Suprapubic skin (tissue), 4 donors: ENCODE results near the gene NGF. TPM values are rescaled to one million over a fixed set of nuclear protein-coding genes. Genes with fewer than 3 reads are reported as not detected.

Experiments used
- DNase-seq, 2 donors: peaks; one replicate each; pipeline ENCODE4 v3.0.0-alpha.2; 2019; ENCODE audit warnings: low spot score in 2 of 2
- H3K27ac ChIP-seq: fragments of 200-600 bp; sonication (generic); one replicate; pipeline ENCODE4 v1.5.1; 2019
- H3K27me3 ChIP-seq: fragments of 200-600 bp; sonication (generic); one replicate; pipeline ENCODE4 v1.5.1; 2019
- H3K36me3 ChIP-seq: fragments of 200-600 bp; sonication (generic); one replicate; pipeline ENCODE4 v1.5.1; 2019
- H3K4me1 ChIP-seq: fragments of 200-600 bp; sonication (generic); one replicate; pipeline ENCODE4 v1.5.1; 2019
- H3K4me3 ChIP-seq: fragments of 200-600 bp; sonication (generic); one replicate; pipeline ENCODE4 v1.5.1; 2019; ENCODE audit warnings: mild to moderate bottlenecking
- H3K9me3 ChIP-seq: fragments of 200-600 bp; sonication (generic); one replicate; pipeline ENCODE4 v1.5.1; 2019
- EP300 ChIP-seq: sonication (generic); formaldehyde crosslinking; IDR thresholded peaks from one replicate; pipeline ENCODE4 v1.6.1; 2017; ENCODE audit warnings: antibody characterized with exemption
- POLR2A ChIP-seq, 2 donors: fragments of 450-650 bp; IDR thresholded peaks; one replicate each; pipeline ENCODE4 v1.6.1; 2017; ENCODE audit warnings: antibody characterized with exemption in 2 of 2, mild to moderate bottlenecking in 2 of 2, moderate library complexity in 2 of 2
- POLR2AphosphoS5 ChIP-seq, 3 donors: sonication (generic); formaldehyde crosslinking; IDR thresholded peaks; one replicate each; pipeline ENCODE4 v1.6.1; 2017; ENCODE audit warnings: antibody characterized with exemption in 3 of 3
- WGBS: methylation state at CpG from one replicate; pipeline ENCODE4 v1.1.5; 2018; 5-methylcytosine and 5-hydroxymethylcytosine counted together
- total RNA-seq, 4 donors: library from RNA; depleted of rRNA; stranded (reverse); fragments of >200 nt; gene quantifications; one replicate each; pipeline ENCODE4 v1.1.0, GENCODE V29; 2016
- TF ChIP-seq, protein P1 (sequence below), 2 donors: fragments of 200-600 bp in 1 of 2; fragments of 450-650 bp in 1 of 2; sonication (generic) in 1 of 2; IDR thresholded peaks; one replicate each; pipeline ENCODE4 v1.5.1; 2016 to 2019; ENCODE audit warnings: antibody characterized with exemption in 2 of 2, mild to moderate bottlenecking in 1 of 2, moderate library complexity in 1 of 2

The NGF gene
- total RNA-seq, 4 donors from 2014 or later, result 0.80 TPM; not detected in 3

DNA sequence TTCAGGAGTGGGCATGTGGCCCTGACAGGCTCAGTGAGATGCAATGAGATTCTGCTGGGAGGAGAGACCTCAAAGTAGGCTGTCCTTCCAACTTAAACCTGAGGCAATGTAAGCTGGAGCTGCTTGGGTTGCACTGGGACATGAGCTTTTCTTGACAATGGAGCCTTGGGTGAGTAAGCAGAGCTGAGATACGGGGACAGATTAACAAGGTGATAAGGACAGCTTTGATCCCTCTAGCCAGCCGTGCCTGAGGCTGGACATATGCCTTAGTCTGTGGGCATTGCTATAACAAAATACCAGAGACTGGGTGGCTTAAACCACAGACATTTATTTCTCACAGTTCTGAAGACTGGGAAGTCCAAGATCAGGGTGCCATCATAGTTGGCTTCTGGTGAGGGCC lies 18.3 kb upstream of the NGF start:
- no peak for DNase-seq
- H3K9me3 ChIP-seq, result no peaks in the 10 kb centered on the region
- H3K27ac ChIP-seq, result no peak overlapping the region
- H3K36me3 ChIP-seq, result no peaks in the 10 kb centered on the region
- TF ChIP-seq, protein P1, sequence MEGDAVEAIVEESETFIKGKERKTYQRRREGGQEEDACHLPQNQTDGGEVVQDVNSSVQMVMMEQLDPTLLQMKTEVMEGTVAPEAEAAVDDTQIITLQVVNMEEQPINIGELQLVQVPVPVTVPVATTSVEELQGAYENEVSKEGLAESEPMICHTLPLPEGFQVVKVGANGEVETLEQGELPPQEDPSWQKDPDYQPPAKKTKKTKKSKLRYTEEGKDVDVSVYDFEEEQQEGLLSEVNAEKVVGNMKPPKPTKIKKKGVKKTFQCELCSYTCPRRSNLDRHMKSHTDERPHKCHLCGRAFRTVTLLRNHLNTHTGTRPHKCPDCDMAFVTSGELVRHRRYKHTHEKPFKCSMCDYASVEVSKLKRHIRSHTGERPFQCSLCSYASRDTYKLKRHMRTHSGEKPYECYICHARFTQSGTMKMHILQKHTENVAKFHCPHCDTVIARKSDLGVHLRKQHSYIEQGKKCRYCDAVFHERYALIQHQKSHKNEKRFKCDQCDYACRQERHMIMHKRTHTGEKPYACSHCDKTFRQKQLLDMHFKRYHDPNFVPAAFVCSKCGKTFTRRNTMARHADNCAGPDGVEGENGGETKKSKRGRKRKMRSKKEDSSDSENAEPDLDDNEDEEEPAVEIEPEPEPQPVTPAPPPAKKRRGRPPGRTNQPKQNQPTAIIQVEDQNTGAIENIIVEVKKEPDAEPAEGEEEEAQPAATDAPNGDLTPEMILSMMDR (IDR thresholded peaks at IDR 0.05), result no peak
- TF ChIP-seq POLR2AphosphoS5 (IDR thresholded peaks at IDR 0.05) (no peak), POLR2A (IDR thresholded peaks at IDR 0.05) (no peak), EP300 (no peak)
- 87% methylated on average over 2 of the region's 2 CpGs for WGBS
- H3K4me1 ChIP-seq, result no peaks in the 10 kb centered on the region
- H3K4me3 ChIP-seq, result no peak overlapping the region
- peaks cover 3% of the 10 kb centered on the region for H3K27me3 ChIP-seq

DNA sequence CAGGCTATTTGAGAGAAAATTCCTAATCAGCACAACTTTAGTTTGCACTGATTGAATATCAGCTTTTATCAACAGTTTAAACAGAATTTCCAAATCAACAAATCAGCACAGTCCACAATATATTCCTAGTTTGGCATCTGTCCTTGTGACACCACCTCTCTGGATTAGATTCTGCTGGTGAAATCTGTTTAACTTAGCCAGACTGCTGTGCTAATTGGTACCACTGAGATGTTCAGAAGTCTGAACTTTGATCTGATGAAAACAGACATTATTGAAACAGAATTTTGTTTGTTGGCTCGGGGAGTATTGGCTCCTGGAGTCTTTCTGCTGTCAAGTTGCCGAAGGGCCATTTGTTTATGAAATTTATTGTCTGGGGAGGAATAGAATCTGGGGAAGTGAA lies 17.0 kb upstream of the NGF start:
- Histone ChIP-seq H3K4me1 (no peaks in the 10 kb centered on the region), H3K36me3 (no peaks in the 10 kb centered on the region), H3K4me3 (no peak overlapping the region), H3K27ac (no peak overlapping the region), H3K9me3 (no peaks in the 10 kb centered on the region), H3K27me3 (peaks cover 3% of the 10 kb centered on the region)
- DNase-seq, result no peak
- TF ChIP-seq POLR2AphosphoS5 (IDR thresholded peaks at IDR 0.05), result no peak
- TF ChIP-seq, protein P1 (IDR thresholded peaks at IDR 0.05), result no peak
- no peak for TF ChIP-seq EP300
- WGBS, result 58% methylated on average over 2 of the region's 2 CpGs

DNA sequence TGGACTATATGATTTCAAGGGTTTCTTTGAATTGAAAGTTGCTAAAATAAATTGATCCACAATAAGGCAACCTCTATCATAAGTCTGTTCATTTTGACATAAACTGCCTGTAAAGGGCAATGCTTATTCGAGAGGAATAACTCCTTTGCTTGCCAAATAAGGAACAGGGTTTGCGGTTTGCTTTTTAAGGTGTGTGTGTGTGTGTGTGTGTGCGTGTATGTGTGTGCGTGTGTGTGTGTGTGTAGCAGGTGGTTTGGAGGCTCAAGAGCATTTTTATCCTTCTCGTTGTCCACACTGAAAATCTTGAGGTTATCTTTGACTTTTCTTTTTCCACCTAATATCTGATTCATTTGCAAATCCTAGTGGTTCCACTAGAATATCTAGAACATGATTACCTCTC lies 13.1 kb upstream of the NGF start:
- Histone ChIP-seq H3K36me3 (no peaks in the 10 kb centered on the region), H3K27ac (no peak overlapping the region), H3K9me3 (no peaks in the 10 kb centered on the region), H3K4me3 (no peak overlapping the region), H3K4me1 (no peaks in the 10 kb centered on the region), H3K27me3 (peaks cover 3% of the 10 kb centered on the region)
- TF ChIP-seq POLR2A (IDR thresholded peaks at IDR 0.05), result no peak
- TF ChIP-seq POLR2AphosphoS5 (IDR thresholded peaks at IDR 0.05), result no peak
- no peak for TF ChIP-seq EP300
- TF ChIP-seq, protein P1 (IDR thresholded peaks at IDR 0.05), result no peak
- no peak for DNase-seq
- 82% methylated on average over 5 of the region's 5 CpGs for WGBS

DNA sequence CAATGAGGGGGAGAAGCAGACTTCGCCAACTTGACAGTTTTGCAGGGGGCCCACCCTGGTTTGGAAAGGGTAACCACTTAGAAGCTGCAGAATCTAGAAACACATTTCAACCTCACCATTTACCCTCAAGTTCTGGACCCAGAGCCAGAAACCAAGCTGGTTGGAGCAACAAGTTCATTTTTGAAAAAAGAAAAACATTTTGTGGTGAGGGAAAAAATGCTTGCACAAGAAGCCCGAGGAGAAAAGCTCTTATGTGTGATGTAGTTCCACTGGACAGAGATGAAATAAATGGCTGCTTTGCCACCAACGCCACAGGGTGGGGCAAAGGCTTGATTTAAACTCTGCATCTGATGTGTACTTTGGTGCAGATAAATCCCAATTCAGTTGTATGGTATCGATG lies 10.6 kb upstream of the NGF start:
- Histone ChIP-seq H3K27me3 (no peaks in the 10 kb centered on the region), H3K36me3 (no peaks in the 10 kb centered on the region), H3K4me1 (no peaks in the 10 kb centered on the region), H3K27ac (no peak overlapping the region), H3K9me3 (no peaks in the 10 kb centered on the region), H3K4me3 (no peak overlapping the region)
- 83% methylated on average over 4 of the region's 4 CpGs for WGBS
- DNase-seq, result no peak
- TF ChIP-seq POLR2A (IDR thresholded peaks at IDR 0.05) (no peak), POLR2AphosphoS5 (IDR thresholded peaks at IDR 0.05) (no peak), EP300 (no peak)
- TF ChIP-seq, protein P1 (IDR thresholded peaks at IDR 0.05), result no peak

DNA sequence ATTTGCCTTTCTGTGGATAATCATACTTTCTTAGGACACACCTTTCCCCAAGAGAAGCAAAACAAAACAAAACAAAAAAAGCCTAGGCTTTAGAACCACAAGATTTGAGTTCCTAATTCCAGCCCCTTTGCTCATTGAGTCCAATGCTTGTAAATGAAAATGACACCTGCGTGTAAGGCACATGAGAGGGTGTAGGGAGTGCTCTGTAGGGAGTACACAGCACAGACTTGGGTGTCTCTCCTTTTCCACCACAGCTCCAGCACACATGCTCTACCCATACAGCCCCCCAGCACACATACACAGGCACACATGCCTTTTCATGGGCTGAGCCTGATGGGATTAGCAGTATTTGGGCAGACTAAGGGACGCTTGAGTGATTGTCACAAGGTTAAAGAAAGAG lies 9.2 kb upstream of the NGF start:
- no peaks in the 10 kb centered on the region for H3K9me3 ChIP-seq
- WGBS, result 97% methylated on average over 2 of the region's 2 CpGs
- H3K4me1 ChIP-seq, result no peaks in the 10 kb centered on the region
- no peak overlapping the region for H3K4me3 ChIP-seq
- no peak overlapping the region for H3K27ac ChIP-seq
- TF ChIP-seq POLR2A (IDR thresholded peaks at IDR 0.05) (no peak), POLR2AphosphoS5 (IDR thresholded peaks at IDR 0.05) (no peak), EP300 (no peak)
- TF ChIP-seq, protein P1 (IDR thresholded peaks at IDR 0.05), result no peak
- H3K27me3 ChIP-seq, result no peaks in the 10 kb centered on the region
- no peaks in the 10 kb centered on the region for H3K36me3 ChIP-seq
- DNase-seq, result no peak
